ENCODE measurements around the gene CALY. TPM values are rescaled to one million over a fixed set of nuclear protein-coding genes. Genes with fewer than 3 reads are reported as not detected.

Gene CALY
- total and polyA plus RNA-seq, 7 donors = 0.05 TPM; not detected in 6

GRCh38 chr10:133350283-133350949 lies 13.7 kb upstream of the CALY start:
- TF ChIP-seq, protein P1, sequence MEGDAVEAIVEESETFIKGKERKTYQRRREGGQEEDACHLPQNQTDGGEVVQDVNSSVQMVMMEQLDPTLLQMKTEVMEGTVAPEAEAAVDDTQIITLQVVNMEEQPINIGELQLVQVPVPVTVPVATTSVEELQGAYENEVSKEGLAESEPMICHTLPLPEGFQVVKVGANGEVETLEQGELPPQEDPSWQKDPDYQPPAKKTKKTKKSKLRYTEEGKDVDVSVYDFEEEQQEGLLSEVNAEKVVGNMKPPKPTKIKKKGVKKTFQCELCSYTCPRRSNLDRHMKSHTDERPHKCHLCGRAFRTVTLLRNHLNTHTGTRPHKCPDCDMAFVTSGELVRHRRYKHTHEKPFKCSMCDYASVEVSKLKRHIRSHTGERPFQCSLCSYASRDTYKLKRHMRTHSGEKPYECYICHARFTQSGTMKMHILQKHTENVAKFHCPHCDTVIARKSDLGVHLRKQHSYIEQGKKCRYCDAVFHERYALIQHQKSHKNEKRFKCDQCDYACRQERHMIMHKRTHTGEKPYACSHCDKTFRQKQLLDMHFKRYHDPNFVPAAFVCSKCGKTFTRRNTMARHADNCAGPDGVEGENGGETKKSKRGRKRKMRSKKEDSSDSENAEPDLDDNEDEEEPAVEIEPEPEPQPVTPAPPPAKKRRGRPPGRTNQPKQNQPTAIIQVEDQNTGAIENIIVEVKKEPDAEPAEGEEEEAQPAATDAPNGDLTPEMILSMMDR (IDR thresholded peaks at IDR 0.05) = no peak
- Histone ChIP-seq H3K27ac (no peak overlapping the region), H3K27me3 (ENCODE audit: insufficient read depth in 3 of 3, low read length in 2 of 3) (peaks cover 0 to 46% (median 7%) of the 10 kb centered on the region in 3 donors), H3K4me3 (no peak overlapping the region), H3K36me3 (ENCODE audit: insufficient read depth in 1 of 2, low read depth in 1 of 2) (no peaks in the 10 kb centered on the region), H3K4me1 (no peaks in the 10 kb centered on the region), H3K9me3 (no peaks in the 10 kb centered on the region)
- intact Hi-C loops (cut with DNase I) = no loop called here
- ATAC-seq (no peak), DNase-seq (peak in 1 of 2 donors; percentile 39)
- WGBS, 3 donors = 70 to 73% (median 71%) methylated on average over 10 to 12 of the region's 12 CpGs

- Histone ChIP-seq H3K27ac (no peak overlapping the region), H3K36me3 (ENCODE audit: insufficient read depth in 1 of 2, low read depth in 1 of 2) (no peaks in the 10 kb centered on the region), H3K4me3 (no peak overlapping the region), H3K9me3 (no peaks in the 10 kb centered on the region), H3K27me3 (ENCODE audit: insufficient read depth in 3 of 3, low read length in 2 of 3) (peaks cover 0 to 48% (median 11%) of the 10 kb centered on the region in 3 donors), H3K4me1 (no peaks in the 10 kb centered on the region)
- WGBS, 3 donors = 61 to 64% (median 63%) methylated on average over 8 to 9 of the region's 9 CpGs
- TF ChIP-seq, protein P1 (IDR thresholded peaks at IDR 0.05) = no peak
- intact Hi-C loops (cut with DNase I) = no loop called here
- DNase-seq (peak in 1 of 2 donors; percentile 30), ATAC-seq (peak in 1 of 4 donors; percentile 16)
Observed at GRCh38 chr10:133349577-133350011, 12.9 kb upstream of the CALY start.

GRCh38 chr10:133349160-133349568 lies 12.5 kb upstream of the CALY start:
- Histone ChIP-seq H3K4me3 (no peak overlapping the region), H3K4me1 (no peaks in the 10 kb centered on the region), H3K27me3 (ENCODE audit: insufficient read depth in 3 of 3, low read length in 2 of 3) (peaks cover 0 to 51% (median 11%) of the 10 kb centered on the region in 3 donors), H3K27ac (no peak overlapping the region), H3K36me3 (ENCODE audit: insufficient read depth in 1 of 2, low read depth in 1 of 2) (no peaks in the 10 kb centered on the region), H3K9me3 (no peaks in the 10 kb centered on the region)
- 81 to 85% (median 82%) methylated on average over 8 of the region's 8 CpGs for WGBS, 3 donors
- TF ChIP-seq, protein P1 (IDR thresholded peaks at IDR 0.05) = no peak
- no peak for ATAC-seq
- no peak for DNase-seq
- intact Hi-C loops (cut with DNase I) = no loop called here

GRCh38 chr10:133347710-133348517 lies 11.2 kb upstream of the CALY start:
- no peak for DNase-seq
- intact Hi-C loops (cut with DNase I) = no loop called here
- Histone ChIP-seq H3K4me1 (no peaks in the 10 kb centered on the region), H3K36me3 (ENCODE audit: insufficient read depth in 1 of 2, low read depth in 1 of 2) (no peaks in the 10 kb centered on the region), H3K9me3 (no peaks in the 10 kb centered on the region), H3K27ac (no peak overlapping the region), H3K27me3 (ENCODE audit: insufficient read depth in 3 of 3, low read length in 2 of 3) (peaks cover 0 to 61% (median 14%) of the 10 kb centered on the region in 3 donors), H3K4me3 (no peak overlapping the region)
- TF ChIP-seq, protein P1 (IDR thresholded peaks at IDR 0.05) = no peak
- 49 to 58% (median 53%) methylated on average over 15 to 16 of the region's 16 CpGs for WGBS, 3 donors
- no peak for ATAC-seq

Measured in psoas muscle (tissue), 8 donors.